HL-60 (cell line): ENCODE results near the gene FAM114A2.

ENCODE experiments used
- DNase-seq, 2 experiments: peaks; one replicate each; pipeline ENCODE4 v3.0.0-alpha.2; 2010 to 2020; ENCODE audit warnings: low read depth in 1 of 2, low spot score in 1 of 2
- H3K27ac ChIP-seq: fragments of 250-450 bp; sonication (Bioruptor Pico); replicated peaks from 2 replicates; pipeline ENCODE4 v1.5.1; 2020; ENCODE audit warnings: mild to moderate bottlenecking, moderate library complexity
- H3K27me3 ChIP-seq: fragments of 250-450 bp; sonication (Bioruptor Pico); 2 replicates; pipeline ENCODE4 v1.5.1; 2021; ENCODE audit warnings: mild to moderate bottlenecking, moderate library complexity; ENCODE audit not compliant: insufficient read depth, poor library complexity, severe bottlenecking
- H3K4me3 ChIP-seq: replicated peaks from 2 replicates; pipeline ENCODE4 v1.5.1; 2011; ENCODE audit warnings: mild to moderate bottlenecking, control low read depth, low read length; ENCODE audit not compliant: insufficient read depth
- GABPA ChIP-seq: IDR thresholded peaks from 2 replicates; pipeline ENCODE4 v1.6.1; 2012; ENCODE audit warnings: low read depth
- POLR2AphosphoS5 ChIP-seq: IDR thresholded peaks from 2 replicates; pipeline ENCODE4 v1.6.1; 2012; ENCODE audit warnings: low read depth
- REST ChIP-seq: IDR thresholded peaks from 2 replicates; pipeline ENCODE4 v1.6.1; 2012; ENCODE audit warnings: low read depth; ENCODE audit not compliant: insufficient replicate concordance
- SPI1 ChIP-seq: IDR thresholded peaks from 2 replicates; pipeline ENCODE4 v1.6.1; 2012; ENCODE audit warnings: low read depth, mild to moderate bottlenecking, borderline replicate concordance
- TF ChIP-seq, protein P1 (sequence below): IDR thresholded peaks from one replicate; pipeline ENCODE4 v1.5.1; 2011; ENCODE audit warnings: low read length, control low read depth, inconsistent platforms; ENCODE audit not compliant: insufficient read depth

FAM114A2 gene

DNA sequence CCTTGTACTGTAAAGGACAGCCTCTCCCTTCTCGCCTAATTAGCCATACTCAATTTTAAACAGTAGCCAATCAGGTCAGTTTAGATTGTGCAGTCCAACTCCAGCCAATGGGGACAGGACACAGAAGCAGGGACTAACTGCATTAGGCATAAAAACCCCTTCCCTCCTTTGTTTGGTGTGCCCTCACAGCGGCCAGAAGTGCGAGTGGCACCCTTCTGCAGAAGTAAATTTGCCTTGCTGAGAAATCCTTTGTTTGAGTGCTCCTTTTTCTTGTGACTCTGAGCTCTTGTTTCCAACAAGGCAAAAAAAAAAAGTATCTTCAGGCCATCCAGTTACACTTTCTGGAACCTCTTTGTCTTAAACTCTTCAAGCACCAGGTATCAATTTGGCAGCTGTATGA, 97.4 kb downstream of the FAM114A2 start:
- Histone ChIP-seq H3K4me3 (no peak overlapping the region), H3K27ac (no peak overlapping the region), H3K27me3 (no peaks in the 10 kb centered on the region)
- TF ChIP-seq, protein P1, sequence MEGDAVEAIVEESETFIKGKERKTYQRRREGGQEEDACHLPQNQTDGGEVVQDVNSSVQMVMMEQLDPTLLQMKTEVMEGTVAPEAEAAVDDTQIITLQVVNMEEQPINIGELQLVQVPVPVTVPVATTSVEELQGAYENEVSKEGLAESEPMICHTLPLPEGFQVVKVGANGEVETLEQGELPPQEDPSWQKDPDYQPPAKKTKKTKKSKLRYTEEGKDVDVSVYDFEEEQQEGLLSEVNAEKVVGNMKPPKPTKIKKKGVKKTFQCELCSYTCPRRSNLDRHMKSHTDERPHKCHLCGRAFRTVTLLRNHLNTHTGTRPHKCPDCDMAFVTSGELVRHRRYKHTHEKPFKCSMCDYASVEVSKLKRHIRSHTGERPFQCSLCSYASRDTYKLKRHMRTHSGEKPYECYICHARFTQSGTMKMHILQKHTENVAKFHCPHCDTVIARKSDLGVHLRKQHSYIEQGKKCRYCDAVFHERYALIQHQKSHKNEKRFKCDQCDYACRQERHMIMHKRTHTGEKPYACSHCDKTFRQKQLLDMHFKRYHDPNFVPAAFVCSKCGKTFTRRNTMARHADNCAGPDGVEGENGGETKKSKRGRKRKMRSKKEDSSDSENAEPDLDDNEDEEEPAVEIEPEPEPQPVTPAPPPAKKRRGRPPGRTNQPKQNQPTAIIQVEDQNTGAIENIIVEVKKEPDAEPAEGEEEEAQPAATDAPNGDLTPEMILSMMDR = no peak
- TF ChIP-seq GABPA (no peak), POLR2AphosphoS5 (no peak), SPI1 (no peak), REST (no peak)
- DNase-seq = no peak
